HG03139 (cell line): Measurements from ENCODE around the gene RPTOR.

Source experiments
- ATAC-seq: cut with Tn5 transposase; IDR thresholded peaks from one replicate; pipeline ENCODE4 v1.9.1; 2021; ENCODE audit not compliant: unreplicated experiment

RPTOR gene

DNA sequence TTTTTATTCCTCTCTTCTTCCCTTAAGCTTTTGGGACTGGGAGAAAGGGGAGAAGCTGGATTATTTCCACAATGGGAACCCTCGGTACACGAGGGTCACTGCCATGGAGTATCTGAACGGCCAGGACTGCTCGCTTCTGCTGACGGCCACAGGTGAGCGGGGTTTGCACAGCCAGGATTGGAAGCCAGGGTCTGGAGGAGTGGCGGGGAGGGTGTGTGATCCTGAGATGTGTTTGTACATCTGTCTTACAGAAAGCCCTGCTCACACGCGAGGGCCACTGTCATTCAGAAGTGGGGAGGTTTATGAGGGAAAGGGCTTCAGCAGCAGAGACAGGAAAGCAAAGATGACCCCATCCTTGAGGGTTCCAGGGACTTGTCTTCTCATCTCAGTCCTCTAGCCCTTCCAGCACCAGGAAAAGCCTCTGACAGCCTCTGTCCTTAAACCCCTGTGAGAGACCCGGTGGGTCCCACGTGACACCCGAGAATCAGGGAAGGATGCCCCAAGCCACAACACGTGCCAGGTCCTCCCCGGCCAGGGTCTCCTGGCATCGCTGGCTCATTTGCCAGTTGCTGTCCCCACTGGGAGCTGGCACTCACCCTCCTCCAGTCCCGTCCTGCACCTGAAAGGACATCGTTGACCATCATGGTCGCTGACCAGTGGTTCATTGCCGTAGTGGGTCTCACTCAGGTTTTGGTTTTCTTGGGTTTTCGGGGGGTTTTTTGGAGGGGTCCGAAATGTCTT lies 402.7 kb downstream of the RPTOR start:
- no peak for ATAC-seq

- ATAC-seq = no peak
These were observed 403.7 kb downstream of the RPTOR start for GRCh38 chr17:80948019-80948975.

GRCh38 chr17:80948976-80949450 lies 404.4 kb downstream of the RPTOR start:
- no peak for ATAC-seq

DNA sequence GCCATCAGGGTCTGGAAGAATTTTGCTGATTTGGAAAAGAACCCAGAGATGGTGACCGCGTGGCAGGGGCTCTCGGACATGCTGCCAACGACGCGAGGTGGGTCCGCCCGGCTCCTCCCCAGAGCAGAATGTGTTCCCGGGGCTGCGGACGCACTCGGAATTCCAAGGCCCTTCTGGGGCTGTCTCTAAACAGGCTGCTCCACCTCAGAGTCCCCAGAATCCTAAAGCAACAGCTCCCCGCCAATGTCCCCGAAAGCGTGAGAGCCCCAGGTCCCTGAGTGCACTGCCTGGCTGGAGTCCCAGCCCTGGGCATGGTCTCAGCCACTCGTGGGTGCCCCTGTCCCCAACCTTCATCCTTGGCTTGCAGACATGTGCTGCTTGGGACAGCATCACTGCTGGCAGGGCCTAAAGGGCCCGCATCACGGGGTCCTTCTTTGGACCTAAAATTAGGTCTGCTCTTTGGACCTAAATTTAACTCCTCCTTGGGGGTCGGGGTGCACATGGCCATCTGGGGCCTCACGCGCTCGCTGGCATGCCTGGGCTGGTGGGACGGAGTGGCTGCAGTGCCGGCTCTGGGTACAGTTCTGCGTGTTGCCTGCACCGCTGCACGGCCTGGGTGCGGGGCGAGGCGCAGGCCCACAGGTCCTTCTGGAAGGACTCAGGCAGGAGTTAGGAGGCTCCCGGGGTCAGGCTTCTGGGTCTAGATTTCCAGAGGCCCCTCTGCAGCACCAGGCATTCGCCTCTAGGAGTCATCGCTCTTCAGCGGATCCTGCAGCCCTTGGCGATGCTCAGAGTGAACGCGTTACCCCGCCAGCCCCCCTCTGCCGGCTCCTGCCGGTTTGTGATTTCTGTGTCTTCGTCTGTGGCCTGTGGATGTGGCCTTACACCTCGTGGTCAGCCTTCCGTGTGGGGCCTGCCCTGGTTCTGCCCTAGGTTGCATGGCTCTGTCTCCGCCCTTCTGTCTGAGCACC lies 405.1 kb downstream of the RPTOR start:
- no peak for ATAC-seq

DNA sequence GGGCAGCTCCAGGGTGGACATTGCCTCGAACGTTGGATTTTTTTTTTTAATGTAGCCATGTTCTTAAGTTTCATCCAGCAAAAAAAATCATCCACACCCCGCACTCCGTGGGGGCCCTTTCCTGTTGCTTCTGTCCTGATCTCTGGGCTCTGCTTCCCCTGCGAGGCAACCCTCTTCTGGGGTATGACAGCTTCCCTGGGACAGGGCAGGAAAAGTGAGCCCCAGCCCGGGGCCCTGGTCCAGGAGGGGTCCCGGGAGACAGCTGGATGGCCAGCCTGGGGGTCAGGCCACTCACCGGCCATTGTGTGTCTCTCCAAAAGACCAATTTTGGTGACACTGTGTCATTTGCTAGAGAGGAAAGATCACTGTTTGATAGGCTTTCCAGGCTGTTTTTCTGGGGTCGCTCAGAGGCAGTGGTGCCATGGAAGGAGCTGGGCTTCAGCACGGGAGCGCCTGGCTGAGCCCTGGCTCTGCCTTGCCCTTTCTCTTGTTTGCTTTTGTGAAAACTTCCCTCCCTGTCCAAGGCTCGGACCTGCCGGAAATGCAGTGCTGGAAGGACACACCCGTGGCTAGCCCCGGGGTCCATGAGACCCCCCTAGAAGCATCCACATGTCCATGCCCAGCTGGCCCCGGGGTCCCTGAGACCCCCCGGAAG lies 406.0 kb downstream of the RPTOR start:
- ATAC-seq = no peak

DNA sequence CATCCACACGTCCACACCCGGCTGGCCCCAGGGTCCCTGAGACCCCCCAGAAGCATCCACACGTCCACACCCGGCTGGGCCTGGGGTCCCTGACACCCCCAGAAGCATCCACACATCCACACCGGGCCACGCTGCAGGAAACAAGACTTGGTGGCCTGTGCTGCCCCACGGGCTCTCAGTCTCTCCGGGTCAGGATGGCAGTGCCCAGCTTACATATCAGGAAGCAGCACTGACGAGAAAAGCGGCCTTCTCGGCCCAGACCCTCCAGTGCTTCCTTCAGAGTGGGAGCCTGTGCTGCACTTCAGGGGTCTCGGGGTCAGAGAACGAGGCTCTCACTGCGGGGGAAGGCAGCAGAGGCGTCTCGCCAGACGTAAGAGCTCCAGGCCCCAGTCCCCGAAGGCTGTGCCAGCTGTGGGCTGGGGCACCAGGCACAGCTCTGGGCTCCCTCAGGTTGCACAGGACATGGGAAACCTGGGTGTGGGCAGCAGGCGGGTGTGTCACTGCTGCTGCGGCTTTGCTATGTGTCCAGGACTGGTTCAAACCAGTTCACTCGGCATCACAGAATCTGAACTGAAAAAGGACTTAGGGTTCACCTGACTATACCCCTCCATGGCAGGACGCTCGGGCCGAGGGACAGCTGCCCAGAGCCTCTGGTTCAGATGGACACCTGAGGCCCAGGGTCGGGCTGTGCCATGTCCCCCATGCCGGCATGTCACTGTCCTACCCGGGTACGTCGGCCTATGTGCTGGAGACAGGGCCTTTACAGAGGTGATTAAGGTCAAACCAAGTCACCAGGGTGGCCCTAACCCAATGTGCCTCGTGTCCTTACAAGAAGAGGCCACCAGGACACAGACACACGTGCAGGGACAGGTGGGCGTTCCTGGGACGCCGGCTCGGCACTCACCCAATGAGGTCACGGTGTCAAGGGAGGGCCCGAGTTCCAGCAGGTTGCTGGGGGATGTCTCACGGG lies 406.8 kb downstream of the RPTOR start:
- ATAC-seq = no peak

DNA sequence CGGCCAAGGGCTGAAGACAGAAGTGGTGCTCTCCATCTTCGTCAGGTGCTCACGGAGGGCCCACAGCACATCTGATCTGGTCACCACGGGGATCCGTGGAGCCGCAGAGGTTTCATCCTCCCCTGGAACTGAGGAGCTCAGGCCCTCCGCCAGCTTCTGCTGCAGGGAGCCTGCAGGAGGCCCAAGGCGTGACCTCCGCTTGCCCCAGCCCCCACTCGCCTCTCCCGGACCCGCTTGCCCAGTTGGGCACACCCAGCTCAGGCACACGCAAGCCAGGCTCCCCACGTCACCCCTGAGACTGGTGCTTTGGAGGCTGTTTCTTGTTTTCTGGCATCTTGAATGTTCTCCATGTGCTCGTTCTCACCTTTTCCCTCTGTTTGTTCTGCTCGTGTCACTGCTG lies 407.7 kb downstream of the RPTOR start:
- no peak for ATAC-seq

DNA sequence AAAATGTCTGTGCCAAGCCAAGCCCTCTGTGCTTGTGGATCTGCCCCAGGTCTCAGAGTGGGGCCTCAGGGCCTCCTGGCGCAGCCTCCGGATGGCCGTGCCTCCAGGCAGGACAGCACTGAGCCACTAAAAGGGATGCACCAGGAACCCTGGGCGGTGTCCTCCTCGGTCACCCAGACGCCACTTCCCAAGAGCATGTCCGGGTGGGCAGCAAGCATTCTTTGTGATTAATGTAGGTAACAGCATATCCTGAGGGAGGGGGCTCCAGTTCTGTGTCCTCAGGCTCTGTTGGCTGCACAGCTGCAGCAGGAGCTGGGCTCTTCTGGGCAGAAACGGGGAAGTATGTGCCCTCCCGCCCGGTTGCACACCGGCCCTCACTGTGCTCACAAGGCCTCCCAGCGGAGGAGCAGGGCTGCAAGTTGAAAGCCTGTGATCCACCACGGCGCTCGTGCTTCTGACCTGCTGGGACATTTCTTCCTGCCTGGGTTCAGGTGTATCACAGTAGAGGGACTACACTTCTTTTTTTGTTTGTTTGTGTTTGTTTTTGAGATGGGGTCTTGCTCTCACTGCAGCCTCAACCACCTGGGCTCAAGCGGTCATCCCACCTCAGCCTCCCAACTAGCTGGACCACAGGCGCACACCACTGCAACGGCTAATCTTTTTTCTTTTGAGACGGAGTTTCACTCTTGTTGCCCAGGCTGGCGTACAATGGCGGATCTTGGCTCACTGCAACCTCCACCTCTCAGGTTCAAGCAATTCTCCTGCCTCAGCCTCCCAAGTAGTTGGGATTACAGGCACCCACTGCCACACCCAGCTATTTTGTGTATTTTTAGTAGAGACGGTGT lies 409.1 kb downstream of the RPTOR start:
- ATAC-seq = no peak

- ATAC-seq = no peak
These were observed 410.4 kb downstream of the RPTOR start for GRCh38 chr17:80955078-80955477.

GRCh38 chr17:80955671-80956280 lies 411.1 kb downstream of the RPTOR start:
- ATAC-seq = no peak

DNA sequence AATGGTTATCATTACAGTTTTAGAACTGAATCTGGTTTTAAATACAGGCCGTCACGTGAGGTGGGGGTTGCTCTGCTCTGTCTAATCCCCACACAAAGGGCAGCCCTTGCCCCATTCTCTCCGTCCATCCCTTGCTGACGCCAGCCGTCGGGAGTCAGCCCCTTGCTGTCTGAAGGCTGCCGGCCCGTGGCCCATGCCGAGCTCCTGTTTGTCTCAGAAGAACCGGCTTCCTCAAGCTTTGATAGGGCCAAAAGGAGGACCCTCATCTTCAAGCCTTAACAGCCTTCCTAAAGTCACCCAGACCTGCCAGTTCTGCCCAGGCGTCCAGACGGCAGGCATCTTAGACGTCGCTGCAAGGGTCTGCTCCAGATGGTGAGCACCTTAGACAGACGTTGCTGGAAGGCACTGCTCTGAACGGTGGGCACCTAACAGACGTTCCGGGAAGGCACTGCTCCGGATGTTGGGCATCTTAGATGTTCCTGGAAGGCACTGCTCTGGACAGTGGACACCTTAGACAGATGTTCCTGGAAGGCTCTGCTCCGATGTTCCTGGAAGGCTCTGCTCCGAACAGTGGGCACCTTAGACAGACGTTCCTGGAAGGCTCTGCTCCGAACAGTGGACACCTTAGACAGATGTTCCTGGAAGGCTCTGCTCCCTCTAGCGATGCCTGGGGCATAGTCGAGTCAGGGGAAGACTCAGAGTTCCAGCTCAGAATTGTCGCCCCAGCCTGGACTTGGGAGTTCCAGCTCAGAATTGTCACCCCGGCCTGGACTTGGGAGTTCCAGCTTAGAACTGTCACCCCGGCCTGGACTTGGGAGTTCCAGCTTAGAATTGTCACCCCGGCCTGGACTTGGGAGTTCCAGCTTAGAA lies 411.9 kb downstream of the RPTOR start:
- ATAC-seq = no peak

- no peak for ATAC-seq
These were observed 412.9 kb downstream of the RPTOR start for GRCh38 chr17:80957461-80957941.

- ATAC-seq = no peak
These were observed 414.8 kb downstream of the RPTOR start for GRCh38 chr17:80959330-80960036.

DNA sequence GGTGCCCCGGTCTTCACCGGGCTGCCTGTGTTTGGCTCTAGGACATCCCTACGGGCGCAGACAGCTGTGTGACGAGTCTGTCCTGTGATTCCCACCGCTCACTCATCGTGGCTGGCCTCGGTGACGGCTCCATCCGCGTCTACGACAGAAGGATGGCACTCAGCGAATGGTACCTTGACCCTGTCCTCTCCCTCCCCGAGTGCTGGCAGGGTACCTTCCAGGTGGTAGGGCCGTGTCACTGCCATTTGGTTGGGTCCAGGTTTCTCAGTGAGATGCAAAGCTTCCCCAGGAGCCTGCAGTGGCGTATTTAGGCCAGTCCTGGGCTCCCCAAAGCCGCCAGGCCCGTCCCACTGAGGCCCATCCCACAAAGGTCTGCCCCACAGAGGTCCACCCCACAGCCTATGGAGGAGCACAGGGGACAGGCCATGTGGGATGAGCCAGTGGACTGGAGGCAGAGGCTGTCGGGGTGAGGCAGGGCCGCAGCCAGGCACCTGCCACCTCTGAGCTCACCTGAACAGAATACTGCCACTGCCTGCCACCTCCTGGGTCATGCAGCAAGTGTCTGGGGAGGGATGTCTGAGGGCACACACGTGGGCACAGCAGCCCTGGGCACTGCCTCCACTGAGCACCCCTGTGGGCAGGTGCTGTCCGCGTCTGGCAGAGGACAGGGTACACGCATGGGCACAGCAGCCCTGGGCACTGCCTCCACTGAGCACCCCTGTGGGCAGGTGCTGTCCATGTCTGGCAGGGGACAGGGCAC lies 415.6 kb downstream of the RPTOR start:
- no peak for ATAC-seq

GRCh38 chr17:80960797-80961452 lies 416.3 kb downstream of the RPTOR start:
- ATAC-seq = no peak
